Vagina (tissue), 2 donors: ENCODE measurements around the gene PMPCA. TPM values are rescaled to one million over a fixed set of nuclear protein-coding genes. Genes with fewer than 3 reads are reported as not detected.

ENCODE experiments used
- DNase-seq, 2 donors: peaks; one replicate each; pipeline ENCODE4 v3.0.0-alpha.2; 2017; ENCODE audit errors: extremely low spot score in 2 of 2
- H3K27ac ChIP-seq: fragments of 200-600 bp; sonication (generic); one replicate; pipeline ENCODE4 v1.5.1; 2019
- H3K27me3 ChIP-seq: fragments of 200-600 bp; sonication (generic); one replicate; pipeline ENCODE4 v1.5.1; 2019
- H3K36me3 ChIP-seq, 2 donors: fragments of 200-600 bp; sonication (generic); one replicate each; pipeline ENCODE4 v1.5.1; 2017 to 2019
- H3K4me1 ChIP-seq: fragments of 200-600 bp; sonication (generic); one replicate; pipeline ENCODE4 v1.5.1; 2019
- H3K4me3 ChIP-seq, 2 donors: fragments of 200-600 bp; sonication (generic); 1 replicate in 1 of 2; 2 replicates in 1 of 2; pipeline ENCODE4 v1.5.1; 2016 to 2019
- H3K9me3 ChIP-seq: fragments of 200-600 bp; sonication (generic); one replicate; pipeline ENCODE4 v1.5.1; 2019
- POLR2A ChIP-seq, 2 donors: fragments of 450-650 bp; IDR thresholded peaks; one replicate each; pipeline ENCODE4 v1.6.1; 2017; ENCODE audit warnings: antibody characterized with exemption in 2 of 2, mild to moderate bottlenecking in 2 of 2, moderate library complexity in 2 of 2
- POLR2AphosphoS5 ChIP-seq, 2 donors: sonication (generic); formaldehyde crosslinking; IDR thresholded peaks; one replicate each; pipeline ENCODE4 v1.9.0; 2017; ENCODE audit warnings: antibody characterized with exemption in 2 of 2, mild to moderate bottlenecking in 2 of 2, low read depth in 1 of 2; ENCODE audit not compliant: insufficient read depth in 1 of 2
- intact Hi-C: fragments of 100-400 bp; cut with DNase I; formaldehyde crosslinking; loops from one replicate; pipeline ENCODE4 v1.15.1; 2023
- total RNA-seq: library from RNA; depleted of rRNA; stranded (reverse); fragments of >200 nt; gene quantifications from one replicate; pipeline ENCODE4 v1.2.3, GENCODE V29; 2016
- TF ChIP-seq, protein P1 (sequence below), 3 experiments: fragments of 450-650 bp in 2 of 3; fragments of 200-600 bp in 1 of 3; sonication (generic) in 1 of 3; IDR thresholded peaks; one replicate each; pipeline ENCODE4 v1.5.1; 2017 to 2019; ENCODE audit warnings: antibody characterized with exemption in 3 of 3, mild to moderate bottlenecking in 2 of 3, moderate library complexity in 2 of 3

The PMPCA gene
- total RNA-seq, 1 donor from 2014 or later: 23.6 TPM

- peak in 1 of 2 donors; percentile 96 for DNase-seq
- no peaks in the 10 kb centered on the region for H3K27me3 ChIP-seq
- peak within 1 kb of the TSS; percentile 75 to 99 for H3K4me3 ChIP-seq
- H3K27ac ChIP-seq: peak within 1 kb of the TSS; percentile 82
- no peaks in the 10 kb centered on the region for H3K9me3 ChIP-seq
- TF ChIP-seq POLR2AphosphoS5 (IDR thresholded peaks at IDR 0.05; ENCODE audit: insufficient read depth in 1 of 2, low read depth in 1 of 2) (peak in 1 of 2 donors; percentile 85), POLR2A (IDR thresholded peaks at IDR 0.05) (peak in 1 of 2 donors; percentile 45)
- TF ChIP-seq, protein P1, sequence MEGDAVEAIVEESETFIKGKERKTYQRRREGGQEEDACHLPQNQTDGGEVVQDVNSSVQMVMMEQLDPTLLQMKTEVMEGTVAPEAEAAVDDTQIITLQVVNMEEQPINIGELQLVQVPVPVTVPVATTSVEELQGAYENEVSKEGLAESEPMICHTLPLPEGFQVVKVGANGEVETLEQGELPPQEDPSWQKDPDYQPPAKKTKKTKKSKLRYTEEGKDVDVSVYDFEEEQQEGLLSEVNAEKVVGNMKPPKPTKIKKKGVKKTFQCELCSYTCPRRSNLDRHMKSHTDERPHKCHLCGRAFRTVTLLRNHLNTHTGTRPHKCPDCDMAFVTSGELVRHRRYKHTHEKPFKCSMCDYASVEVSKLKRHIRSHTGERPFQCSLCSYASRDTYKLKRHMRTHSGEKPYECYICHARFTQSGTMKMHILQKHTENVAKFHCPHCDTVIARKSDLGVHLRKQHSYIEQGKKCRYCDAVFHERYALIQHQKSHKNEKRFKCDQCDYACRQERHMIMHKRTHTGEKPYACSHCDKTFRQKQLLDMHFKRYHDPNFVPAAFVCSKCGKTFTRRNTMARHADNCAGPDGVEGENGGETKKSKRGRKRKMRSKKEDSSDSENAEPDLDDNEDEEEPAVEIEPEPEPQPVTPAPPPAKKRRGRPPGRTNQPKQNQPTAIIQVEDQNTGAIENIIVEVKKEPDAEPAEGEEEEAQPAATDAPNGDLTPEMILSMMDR (IDR thresholded peaks at IDR 0.05): peak; percentile 94 to 99 (median 97)
- peaks cover 39% of the 10 kb centered on the region for H3K4me1 ChIP-seq
- intact Hi-C loops: loop anchor here (10.0 kb wide), 1 partner anchor 49 kb away; no protein-coding TSS in a partner anchor
- H3K36me3 ChIP-seq: no peaks in the 10 kb centered on the region
Observed at GRCh38 chr9:136363106-136363948, 47.1 kb upstream of the PMPCA start, which contains the start of gene DNLZ. DNLZ (minus strand) TSS chr9:136363744; CDS start chr9:136363714, 30 bp downstream.

DNA sequence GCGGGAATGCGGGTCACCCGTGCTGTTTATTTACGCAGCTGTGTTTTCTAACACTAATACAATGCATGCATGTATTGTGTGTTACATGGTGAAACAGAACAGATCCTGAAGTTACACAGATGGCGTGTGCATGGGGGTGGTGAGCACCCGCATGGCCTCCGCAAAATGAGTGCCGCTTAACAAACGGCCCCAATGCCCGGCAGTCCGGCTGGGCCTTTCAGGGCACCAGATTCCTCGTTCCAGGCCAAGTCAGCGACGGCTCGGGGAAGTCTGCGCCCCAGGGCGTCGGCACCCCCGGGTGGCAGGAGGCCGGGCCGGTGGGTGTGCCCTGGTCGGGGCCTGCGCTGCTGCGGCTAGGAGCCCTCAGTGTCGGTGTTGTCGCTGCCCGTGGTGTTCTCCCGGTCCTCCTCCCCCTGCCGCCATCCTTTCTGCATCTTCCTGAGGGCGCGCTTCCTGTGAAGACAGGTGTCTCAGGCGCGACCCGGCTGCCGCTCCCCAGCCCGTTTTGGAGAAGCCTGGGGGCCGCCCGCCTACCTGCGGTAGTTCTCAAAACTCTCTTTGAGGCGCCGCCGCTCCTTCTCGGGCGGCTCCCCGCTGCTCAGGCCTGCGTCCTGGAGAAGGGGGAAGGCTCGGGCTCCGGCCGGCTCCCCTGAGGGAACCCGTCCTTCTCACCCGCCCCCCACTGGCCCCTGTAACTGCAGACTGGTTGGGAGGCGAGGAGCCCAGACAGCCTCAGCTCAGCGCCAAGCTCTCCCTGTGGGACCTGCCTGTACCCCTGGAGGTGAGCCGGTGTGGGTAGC is 46.3 kb upstream of the PMPCA start:
- Histone ChIP-seq H3K27me3 (no peaks in the 10 kb centered on the region), H3K4me1 (peaks cover 39% of the 10 kb centered on the region), H3K36me3 (no peaks in the 10 kb centered on the region), H3K9me3 (no peaks in the 10 kb centered on the region), H3K27ac (no peak overlapping the region), H3K4me3 (peak overlapping the region; percentile 75 to 99)
- no peak for DNase-seq
- TF ChIP-seq, protein P1 (IDR thresholded peaks at IDR 0.05): peak in 1 of 3 experiments; percentile 48
- TF ChIP-seq POLR2AphosphoS5 (IDR thresholded peaks at IDR 0.05; ENCODE audit: insufficient read depth in 1 of 2, low read depth in 1 of 2) (no peak), POLR2A (IDR thresholded peaks at IDR 0.05) (no peak)
- intact Hi-C loops: loop anchor here (10.0 kb wide), 1 partner anchor 49 kb away; no protein-coding TSS in a partner anchor

- H3K4me1 ChIP-seq: peaks cover 39% of the 10 kb centered on the region
- intact Hi-C loops: loop anchor here (5.0 to 10.0 kb wide), 2 partner anchors 50 to 163 kb away; no protein-coding TSS in a partner anchor
- H3K27ac ChIP-seq: no peak overlapping the region
- no peaks in the 10 kb centered on the region for H3K36me3 ChIP-seq
- H3K4me3 ChIP-seq: no peak overlapping the region
- H3K9me3 ChIP-seq: no peaks in the 10 kb centered on the region
- TF ChIP-seq, protein P1 (IDR thresholded peaks at IDR 0.05): no peak
- TF ChIP-seq POLR2AphosphoS5 (IDR thresholded peaks at IDR 0.05; ENCODE audit: insufficient read depth in 1 of 2, low read depth in 1 of 2) (no peak), POLR2A (IDR thresholded peaks at IDR 0.05) (no peak)
- DNase-seq: no peak
- H3K27me3 ChIP-seq: no peaks in the 10 kb centered on the region
Observed at GRCh38 chr9:136364942-136365774, 45.3 kb upstream of the PMPCA start.

GRCh38 chr9:136365775-136366222 is 44.7 kb upstream of the PMPCA start:
- H3K27ac ChIP-seq: no peak overlapping the region
- no peaks in the 10 kb centered on the region for H3K36me3 ChIP-seq
- intact Hi-C loops: loop anchor here (5.0 to 10.0 kb wide), 2 partner anchors 51 to 163 kb away; no protein-coding TSS in a partner anchor
- DNase-seq: no peak
- H3K4me1 ChIP-seq: peaks cover 37% of the 10 kb centered on the region
- H3K4me3 ChIP-seq: no peak overlapping the region
- H3K9me3 ChIP-seq: no peaks in the 10 kb centered on the region
- TF ChIP-seq, protein P1 (IDR thresholded peaks at IDR 0.05): no peak
- no peak for TF ChIP-seq POLR2AphosphoS5 (IDR thresholded peaks at IDR 0.05; ENCODE audit: insufficient read depth in 1 of 2, low read depth in 1 of 2)
- no peak for TF ChIP-seq POLR2A (IDR thresholded peaks at IDR 0.05)
- no peaks in the 10 kb centered on the region for H3K27me3 ChIP-seq
